HG02981 (cell line): ENCODE data around the gene KLF16.

ENCODE experiments used
- ATAC-seq: cut with Tn5 transposase; IDR thresholded peaks from one replicate; pipeline ENCODE4 v1.9.1; 2021; ENCODE audit warnings: mild to moderate bottlenecking, moderate library complexity; ENCODE audit not compliant: unreplicated experiment

The KLF16 gene

DNA sequence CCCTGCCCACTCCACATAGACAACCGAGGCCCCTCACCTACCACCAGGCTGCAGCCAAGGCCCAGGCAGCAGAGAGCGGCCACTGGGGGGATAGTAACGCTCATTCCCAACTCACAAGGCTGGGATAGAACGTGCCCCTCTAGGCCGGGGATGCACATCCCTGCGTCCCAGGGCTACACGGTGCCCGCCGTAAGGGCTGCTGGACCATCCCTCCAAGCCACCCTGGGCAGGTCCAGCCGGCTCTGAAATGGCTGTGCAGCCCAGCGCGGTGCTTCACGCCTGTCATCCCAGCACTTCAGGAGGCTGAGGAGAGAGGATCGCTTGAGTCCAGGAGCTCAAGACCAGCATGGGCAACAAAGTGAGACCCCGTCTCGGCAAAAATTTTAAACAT lies 18.3 kb downstream of the KLF16 start:
- ATAC-seq = no peak

DNA sequence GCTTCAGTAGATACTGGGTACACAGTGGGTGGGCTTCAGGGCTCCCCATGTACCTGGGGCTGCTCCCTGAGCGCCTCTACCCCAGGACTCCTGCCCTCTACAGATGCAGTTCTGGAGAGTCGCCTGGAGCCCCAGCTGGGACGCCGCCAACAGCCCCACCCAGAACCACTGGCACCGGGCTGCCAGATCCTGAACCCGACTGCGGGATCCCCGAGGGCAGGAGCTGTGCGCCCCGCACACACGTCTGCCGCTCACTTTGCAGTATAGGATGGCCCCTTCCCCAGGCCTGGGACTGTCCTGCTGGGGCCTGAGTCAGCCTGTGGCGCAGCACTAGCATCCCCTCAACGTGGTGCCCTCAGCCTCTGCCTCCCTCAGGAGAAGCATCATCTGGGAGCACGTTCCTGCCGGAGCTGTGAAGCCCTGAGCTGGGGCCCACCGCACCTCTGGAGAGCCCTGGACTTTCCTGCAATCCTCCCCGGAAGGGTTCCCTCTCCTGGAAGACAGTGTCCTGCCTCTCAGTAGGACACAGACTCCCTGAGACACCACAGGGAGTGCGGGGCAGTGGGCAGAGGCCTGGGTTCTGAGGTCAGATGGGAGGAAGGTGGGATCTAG lies 18.8 kb downstream of the KLF16 start:
- ATAC-seq = no peak

DNA sequence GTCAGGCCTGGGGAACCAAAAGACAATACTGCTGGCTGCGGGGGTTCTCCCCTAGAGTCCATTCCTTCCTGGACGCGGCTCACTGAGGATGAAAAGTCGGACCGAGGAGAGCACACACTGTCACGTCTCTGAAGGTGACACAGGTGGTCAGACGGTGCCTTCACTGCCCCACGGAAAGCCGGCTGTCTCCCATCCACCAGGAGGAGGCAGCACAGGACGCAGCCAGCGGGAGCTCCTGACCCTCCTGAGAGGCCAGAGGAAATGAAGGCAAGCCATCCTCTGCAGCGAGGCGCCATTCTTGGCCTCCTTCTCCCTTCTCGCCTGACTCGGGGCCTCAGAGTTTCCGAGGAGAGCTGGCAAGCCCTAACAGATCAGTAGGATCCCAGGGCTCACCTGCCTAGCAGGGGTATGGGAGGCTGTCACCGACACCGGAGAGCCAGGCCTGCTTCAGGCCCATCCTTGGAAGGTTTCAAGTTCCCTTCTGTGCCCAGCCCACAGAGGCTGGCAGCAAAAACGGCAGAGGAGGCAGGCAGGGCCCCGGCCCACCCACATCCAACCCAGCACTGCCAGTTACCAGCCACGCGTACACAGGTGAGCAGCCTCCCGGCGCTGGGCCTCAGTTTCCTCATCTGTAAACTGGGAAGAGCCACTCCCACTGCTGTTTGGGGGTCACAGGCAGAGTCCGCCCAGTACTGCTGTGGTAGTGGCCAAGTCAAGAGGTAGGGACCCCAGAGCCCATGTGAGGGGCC lies 19.6 kb downstream of the KLF16 start:
- no peak for ATAC-seq

DNA sequence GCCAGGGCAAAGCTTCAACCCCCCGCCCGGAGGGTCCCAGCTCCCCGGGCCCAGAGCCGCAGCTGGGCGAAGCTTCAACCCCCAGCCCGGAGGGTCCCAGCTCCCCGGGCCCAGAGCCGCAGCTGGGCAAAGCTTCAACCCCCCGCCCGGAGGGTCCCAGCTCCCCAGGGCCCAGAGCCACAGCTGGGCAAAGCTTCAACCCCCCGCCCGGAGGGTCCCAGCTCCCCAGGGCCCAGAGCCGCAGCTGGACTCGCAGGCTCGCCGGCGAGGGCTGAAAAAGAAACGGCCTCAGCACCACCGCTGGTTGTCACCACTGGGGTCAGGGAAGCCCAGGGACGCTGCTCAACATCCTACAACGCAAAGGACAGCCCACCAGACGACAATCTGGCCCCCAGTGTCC lies 20.3 kb downstream of the KLF16 start:
- no peak for ATAC-seq

DNA sequence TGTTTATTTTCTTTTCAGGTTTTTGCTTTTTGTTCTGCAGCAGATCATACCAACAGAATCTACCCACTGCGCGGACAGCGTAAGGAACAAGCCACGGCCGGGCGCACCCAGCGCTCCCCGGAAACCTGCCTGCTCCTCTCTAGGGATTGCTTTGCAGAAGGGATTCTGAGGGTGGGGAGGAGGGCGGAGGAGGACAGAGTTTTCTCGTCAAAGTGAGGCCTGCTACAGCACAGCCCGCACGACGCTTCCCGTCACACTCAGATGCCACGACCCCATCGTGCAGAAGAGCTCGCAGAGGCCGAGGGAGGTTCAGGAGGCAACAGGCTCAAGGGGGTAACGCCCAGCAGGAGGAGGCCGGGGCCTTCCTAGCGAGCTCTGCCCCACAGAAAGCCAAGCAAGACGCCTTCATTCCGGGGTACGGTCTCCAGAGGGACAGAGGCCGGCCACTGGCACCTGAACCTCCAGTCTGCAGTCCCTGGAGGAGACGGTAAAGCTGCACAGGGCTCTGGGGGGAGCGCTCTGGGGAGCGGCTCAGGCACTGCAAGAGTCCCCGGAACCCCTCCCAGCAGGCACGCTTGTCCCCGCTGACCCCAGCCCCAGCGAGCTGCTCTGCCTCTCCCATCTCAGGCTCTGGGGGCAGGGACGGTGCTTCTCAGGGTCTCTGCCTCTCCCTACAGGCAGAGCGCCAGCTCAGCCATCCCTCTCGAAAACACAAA lies 22.0 kb downstream of the KLF16 start:
- ATAC-seq = no peak

DNA sequence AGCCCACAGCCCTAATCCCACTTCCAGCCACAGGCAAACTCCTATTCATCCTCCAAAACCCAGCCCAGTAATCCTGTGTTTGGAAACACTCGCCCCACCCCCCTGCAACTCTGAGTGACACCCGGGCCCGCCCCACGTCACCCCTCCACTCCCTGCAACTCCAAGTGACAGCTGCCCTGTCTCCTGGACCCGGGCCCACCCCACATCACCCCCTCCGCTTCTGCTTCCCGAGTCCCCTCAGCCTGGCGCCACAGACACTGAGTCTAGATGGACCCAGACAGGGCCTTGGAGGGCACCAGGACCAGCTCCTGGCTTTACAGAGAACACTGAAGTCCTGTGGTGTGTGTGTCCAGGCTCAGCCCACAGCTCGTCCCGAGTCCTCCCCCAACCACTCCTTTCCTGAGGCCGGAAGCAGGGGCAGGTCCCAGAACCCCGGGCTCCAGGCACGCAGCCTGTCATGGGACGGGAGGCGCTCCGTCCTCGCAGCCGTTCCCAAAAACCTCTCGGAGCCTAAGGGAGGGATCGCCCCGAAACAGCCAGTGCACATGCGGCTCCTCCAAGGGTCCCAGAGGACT lies 22.8 kb downstream of the KLF16 start:
- ATAC-seq = no peak

DNA sequence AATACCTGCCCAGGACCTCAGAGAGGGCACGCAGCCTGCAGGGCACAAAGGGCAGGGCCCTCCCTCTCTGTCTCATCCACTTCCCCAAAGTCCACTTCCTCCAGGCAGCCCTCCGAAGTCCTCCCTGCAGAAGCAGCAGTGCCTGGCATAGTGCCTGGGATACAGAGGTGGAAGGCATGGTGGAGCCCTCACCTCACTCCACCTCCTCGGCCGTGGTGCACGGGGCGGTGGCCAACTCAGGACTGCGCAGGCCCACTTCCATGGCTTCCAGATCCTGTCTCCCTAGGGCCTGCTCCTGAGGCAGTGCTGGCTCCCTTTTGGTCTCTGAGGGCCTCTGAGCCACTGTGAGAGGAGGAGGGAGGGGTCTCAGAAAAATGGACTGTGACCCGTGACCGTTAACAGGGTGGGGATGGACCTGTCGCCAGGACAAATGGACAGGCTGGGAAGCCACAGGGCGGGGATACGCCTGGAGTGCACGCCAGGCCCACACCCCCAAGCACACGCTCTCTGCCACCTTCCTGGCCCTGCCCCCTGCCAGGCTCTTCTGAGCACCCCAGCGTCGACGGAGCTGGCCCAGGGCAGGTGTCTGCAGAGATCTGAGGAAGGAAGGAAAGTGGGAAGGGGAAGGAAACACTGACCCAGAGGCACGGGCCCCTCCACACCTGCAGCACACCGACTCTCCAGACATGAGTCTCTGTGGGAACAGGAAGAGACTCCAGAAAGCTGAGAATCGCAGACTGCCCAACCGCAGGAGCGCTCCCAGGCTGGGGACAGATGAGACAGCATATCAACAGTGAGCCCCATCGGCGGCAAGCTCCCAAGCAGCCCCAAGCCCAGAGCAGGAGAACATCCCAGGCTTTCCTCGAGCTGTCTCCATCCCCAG lies 23.5 kb downstream of the KLF16 start:
- ATAC-seq = no peak

DNA sequence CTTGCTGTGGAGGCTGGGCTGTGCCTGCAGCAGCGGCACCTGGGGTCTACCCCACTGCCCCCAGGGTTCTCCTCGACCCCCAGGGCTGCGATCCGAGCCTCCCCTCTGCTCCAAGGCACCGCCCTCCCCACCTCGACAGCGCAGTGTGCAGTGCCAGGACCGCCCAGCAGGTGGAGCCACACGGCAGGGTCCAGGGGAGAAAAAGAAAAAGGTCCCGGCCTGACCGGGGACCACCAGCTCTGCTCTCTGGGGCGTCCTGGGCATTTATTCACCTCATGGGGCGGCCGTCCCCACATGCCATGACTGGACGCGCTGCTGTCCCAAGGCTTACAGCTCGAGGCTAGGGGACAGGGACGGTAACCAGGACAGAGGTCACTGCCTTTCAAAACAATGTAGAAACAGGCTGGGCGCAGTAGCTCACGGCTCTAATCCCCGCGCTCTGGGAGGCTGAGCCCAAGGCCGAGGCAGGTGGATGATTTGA lies 25.7 kb downstream of the KLF16 start:
- no peak for ATAC-seq

DNA sequence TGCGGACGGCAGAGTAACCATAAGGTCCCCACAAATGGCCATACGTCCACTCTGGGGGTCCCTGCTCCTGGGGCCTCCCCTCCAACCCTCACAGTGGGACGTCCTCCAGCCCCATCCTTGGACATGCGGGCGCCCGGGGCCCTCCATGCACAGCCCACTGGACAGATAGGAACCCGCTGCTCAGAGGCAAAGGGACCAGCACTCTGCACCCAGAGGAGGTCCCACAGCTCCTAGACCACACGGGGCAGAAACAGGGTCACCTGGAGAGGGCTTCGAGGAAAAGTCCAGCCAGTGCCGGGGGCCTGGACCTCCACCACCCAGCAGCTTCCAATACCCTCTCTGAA lies 26.2 kb downstream of the KLF16 start:
- ATAC-seq = no peak

DNA sequence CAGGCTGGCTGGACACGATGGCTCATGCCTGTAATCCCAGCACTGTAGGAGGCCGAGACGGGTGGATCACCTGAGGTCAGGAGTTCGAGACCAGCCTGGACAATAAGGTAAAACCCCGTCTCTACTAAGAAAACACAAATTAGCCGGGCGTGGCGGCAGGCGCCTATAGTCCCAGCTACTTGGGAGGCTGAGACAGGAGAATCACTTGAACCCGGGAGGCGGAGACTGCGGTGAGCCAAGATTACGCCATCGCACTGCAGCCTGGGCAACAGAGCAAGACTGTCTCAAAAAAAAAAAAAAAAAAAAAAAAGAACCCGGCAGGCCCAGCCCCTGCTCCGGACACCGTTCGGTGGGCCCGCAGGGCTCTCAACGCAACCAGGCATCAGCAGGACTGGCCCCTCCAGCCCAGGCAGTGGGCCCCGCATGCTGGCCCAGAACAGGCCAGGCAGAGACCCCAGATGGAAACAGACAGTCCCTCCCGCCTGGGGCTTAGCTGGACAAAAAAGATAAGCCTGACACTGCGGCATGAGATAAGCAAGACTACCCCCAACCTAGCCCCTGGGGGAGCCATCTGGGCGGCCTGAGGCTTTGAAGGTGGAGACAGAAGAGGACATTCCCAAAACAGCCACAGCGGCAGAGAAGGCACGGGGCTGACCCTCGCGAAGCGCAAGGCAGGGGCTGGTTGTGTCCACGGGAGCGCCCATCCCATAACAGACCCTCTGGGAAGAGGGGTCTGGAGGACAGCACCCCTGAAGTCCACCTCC lies 26.7 kb downstream of the KLF16 start:
- no peak for ATAC-seq

DNA sequence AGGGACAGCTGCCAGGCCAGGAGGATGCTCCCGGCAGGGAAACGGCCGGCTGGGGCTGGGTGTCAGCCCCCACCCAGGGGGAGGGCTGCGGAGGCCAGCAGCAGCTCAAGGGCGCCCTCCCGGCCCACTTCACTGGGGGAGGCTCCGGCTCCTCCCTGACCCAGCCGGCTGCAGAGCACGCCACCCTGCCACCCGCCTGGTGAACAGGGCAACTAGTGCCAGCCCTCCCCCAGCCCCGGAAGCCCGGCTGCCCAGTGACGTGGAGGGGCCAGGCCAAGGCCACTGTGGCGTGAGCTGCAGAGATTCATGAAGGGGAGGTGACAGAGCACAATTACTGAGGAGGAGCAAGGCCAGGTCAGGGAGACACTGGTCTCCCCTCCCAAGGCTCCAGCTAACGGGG lies 29.8 kb downstream of the KLF16 start:
- no peak for ATAC-seq

DNA sequence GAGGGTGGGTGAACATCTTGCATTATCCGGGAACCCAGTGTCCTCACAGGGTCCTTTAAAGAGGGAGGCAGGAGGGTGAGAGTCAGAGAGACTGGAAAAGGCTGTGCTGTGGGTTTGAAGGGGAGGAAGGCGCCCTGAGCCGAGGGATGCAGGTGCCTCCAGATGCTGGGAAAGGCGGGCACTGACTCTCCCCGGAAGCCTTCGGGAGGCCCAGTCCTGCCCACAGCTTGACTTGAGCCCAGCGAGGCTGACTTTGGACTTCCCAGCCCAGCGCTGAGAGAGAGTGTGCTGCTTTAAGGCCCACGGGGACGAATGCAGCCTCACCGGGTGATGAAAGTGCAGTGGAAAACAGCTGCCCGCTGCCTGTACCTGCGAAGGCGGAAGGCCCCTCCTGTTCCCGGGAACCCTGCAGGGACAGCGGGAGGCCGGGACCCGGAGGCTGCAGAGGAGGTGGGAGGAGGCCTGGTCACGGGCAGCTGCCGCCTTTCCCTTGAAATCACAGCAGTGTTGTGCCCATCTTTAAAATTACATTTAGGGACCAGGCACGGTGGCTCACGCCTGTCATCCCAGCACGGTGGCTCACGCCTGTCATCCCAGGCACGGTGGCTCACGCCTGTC lies 31.2 kb downstream of the KLF16 start:
- no peak for ATAC-seq

DNA sequence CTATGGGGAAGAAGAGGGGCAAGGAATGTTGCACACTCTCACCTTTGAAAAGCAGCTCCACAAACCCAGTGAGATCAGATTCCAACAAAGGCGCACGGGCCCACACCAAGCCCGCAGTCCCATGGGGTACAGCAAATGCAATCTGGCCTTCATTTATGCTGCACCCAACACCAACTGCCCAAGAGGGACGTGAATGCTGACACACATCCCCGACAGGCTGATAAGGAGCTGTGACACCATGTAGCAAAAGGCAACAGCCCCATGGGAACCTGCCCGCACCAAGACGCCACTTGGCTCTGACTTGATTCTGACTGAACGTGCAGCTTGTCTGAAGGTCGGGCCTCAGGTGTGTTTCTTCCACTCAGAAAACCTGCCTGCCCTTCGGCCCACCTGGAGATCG lies 32.4 kb downstream of the KLF16 start:
- ATAC-seq = no peak

DNA sequence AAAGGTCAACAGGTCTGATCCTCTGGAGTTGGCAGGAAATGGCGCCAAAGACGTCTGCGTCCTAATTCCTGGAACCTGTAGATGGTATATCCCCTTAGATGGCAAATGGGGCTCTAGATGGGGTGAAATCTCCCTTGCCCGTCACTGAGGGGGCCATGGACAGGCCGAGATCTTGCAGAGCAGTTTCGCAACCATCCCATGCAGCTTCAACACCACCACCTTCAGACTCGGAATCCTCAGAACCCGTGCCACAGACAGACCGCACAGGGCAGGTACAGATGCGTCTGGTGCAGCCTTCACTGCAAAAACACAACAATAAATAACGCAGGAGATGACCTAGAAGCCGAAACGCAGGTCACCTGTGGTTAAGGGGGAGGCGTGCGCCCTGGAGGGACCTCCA lies 32.8 kb downstream of the KLF16 start:
- no peak for ATAC-seq

DNA sequence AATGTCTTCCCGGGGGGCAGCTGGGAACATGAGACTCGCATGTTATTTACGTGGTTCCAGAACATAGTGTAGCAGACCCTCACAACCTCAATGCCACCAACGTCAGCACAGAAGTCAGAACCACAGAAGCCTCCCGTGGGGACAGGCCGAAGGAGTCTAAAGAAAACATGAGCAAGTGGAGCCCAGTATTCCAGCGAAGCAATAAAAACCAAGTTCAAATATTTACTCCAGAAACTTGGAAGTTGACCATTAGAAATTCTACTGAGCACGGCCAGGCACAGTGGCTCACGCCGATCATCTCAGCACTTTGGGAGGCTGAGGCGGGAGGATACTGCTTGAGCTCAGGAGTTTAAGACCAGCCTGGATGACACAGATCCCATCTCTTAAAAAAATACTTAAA lies 33.4 kb downstream of the KLF16 start:
- ATAC-seq = no peak

DNA sequence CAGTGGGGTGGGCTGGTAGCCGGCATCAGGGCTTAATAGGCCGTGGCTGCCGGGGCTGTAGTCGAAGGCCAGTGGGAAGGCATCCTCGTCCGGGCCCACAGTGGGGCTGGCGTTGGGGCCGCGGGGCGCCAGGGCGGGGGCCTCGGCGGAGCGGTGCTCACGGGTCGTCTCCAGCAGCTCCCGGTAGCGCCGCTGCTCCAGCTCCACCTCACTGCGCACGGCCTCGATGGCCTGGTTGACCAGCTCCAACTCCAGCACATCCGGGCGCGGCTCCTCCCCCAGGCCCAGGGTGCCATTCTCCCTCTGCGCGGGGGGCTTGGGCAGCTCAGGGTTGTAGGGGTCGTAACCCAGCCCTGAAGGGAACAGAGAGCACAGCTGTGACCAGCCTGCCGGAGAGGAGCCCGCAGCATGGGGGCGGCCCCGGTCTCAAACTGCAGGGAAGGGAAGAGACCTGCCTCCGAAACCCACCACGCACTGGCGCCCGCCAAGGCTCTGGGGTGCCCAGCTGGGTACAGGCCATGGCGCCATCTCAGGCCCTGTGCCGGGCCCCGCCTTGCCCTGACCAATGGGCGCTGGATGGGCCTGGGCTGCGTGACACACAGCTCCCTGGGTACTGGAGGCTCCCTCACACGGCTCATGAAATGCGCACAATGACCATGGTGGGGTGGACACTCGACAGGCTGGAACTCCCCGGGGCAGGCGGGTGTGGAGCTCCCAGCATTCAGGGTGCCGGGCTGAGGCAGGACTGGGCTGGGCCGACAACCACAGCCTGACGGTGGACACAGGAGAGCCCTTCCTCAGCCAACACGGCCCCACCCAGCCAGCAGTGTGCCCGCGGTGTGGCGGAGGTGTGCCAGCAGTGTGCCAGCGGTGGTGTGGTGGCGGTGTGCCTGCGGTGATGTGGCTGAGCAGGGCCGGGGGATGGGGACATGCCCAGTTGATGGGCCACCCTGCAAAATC lies 34.8 kb downstream of the KLF16 start:
- no peak for ATAC-seq

DNA sequence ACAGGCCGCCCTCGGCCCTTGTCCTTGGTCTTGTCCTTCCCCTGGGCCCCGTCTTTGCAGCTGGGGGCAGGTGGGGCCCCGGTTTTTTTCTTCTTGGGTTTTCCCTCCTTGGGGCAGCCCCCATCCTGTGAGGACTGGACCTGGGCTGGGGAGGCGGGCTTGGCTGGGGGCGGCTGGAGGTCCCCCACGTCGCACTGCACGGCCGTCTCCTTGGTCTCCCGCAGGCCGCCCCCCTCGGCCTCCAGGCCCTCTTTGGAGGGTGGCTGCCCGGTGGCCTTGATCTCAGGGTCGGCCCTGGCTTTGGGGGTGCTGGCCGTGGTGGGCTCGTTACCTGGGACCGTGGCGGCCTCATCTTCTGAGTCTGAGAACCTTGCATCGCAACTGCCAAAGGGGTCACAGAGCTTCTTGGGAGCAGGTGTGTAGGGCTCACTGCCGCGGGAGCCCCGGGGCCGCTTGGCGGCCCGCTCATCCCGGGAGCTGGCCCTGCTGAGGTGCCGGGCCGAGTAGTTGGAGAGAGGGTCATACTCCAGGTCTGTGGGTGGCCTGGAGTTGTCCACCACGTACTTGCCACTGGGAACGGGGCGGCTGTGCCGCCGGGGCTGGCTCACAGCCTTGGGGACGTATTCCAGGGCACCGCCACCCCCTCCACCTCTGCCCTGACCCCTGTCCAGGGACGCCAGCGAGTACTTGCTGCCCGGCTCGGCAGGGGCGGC lies 35.7 kb downstream of the KLF16 start:
- ATAC-seq = no peak
